Measurements from ENCODE around the gene CCDC86. TPM values are rescaled to one million over a fixed set of nuclear protein-coding genes. Genes with fewer than 3 reads are reported as not detected.

CCDC86 gene
- polyA plus RNA-seq, 2 of the 4 experiments (the other 2 are of a cell fraction): 42.8 to 71.1 TPM

DNA sequence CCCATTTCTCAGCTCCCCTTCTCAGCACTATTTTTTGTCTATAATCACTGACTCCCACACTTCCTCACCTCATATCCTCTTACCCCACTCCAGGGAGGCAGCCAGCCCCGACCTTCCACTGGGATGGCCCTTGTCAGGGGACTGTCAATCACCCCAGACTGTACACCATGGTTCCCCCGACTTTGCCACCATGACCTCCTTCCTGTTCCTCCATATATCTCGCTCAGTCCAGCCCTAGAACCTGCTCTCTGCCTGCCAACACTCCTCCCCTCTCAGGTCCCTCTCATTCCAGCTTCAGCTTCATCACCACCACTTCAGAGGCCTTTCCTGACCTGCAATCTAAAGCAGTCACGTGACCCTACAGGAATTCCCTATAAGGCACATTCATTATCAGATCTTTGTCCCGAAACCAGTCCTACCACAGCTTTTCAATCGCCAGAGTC is 48.0 kb downstream of the CCDC86 start:
- WGBS (ENCODE audit: missing lambda C conversion rate): 70% methylated on average over 6 of the region's 6 CpGs
- no peak overlapping the region for H3K27ac ChIP-seq
- ChIA-PET CTCF (interaction anchor here (0.8 to 7.7 kb wide), 9 partner anchors 9 to 114 kb away, joined by 3 to 109 read pairs (median 4); no protein-coding TSS in a partner anchor), POLR2A (interaction anchor here (0.7 kb wide), 1 partner anchor 115 kb away, joined by 3 read pairs; no protein-coding TSS in a partner anchor)
- no peak overlapping the region for H3K4me3 ChIP-seq
- no peaks in the 10 kb centered on the region for H3K4me1 ChIP-seq
- FAIRE-seq (no peak), ATAC-seq (no peak), DNase-seq (ENCODE audit: low read depth in 1 of 2, low spot score in 1 of 2) (no peak)
- no peak for TF ChIP-seq HOXB5 (CRISPR knock-in tag; IDR thresholded peaks at IDR 0.05)
- no peak for TF ChIP-seq SMC3 (IDR thresholded peaks at IDR 0.05)
- TF ChIP-seq HOXB13 (CRISPR knock-in tag; IDR thresholded peaks at IDR 0.05; ENCODE audit: low read depth): no peak
- no peak for TF ChIP-seq POLR2AphosphoS2 (conservative IDR thresholded peaks at IDR 0.05; ENCODE audit: low read length)
- TF ChIP-seq KDM5A (IDR thresholded peaks at IDR 0.05): no peak
- TF ChIP-seq, protein P1, sequence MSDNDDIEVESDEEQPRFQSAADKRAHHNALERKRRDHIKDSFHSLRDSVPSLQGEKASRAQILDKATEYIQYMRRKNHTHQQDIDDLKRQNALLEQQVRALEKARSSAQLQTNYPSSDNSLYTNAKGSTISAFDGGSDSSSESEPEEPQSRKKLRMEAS (IDR thresholded peaks at IDR 0.05): no peak
- H3K9me3 ChIP-seq: no peaks in the 10 kb centered on the region
- H3K4me2 ChIP-seq: no peak overlapping the region

DNA sequence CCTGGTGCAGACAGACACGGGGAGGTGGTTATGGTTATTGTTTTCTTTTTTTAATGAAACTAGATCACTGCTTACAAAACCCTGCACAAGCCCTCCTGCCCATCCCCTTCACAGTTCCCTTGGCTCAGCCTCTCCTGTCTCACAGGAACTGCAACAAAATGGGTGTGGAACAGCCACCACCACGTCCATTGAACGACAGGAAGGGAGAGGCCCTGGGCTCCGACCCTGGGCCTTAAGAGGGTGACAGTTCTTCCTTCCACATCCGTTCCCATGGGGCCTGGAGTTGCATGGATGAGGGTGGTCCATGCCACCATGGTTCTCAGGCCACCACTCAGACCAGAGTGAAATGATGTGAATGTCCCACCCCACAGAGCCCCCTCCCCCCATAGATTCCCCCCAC is 48.8 kb downstream of the CCDC86 start:
- H3K4me3 ChIP-seq: no peak overlapping the region
- CTCF ChIA-PET: interaction anchor here (1.3 to 7.7 kb wide), 4 partner anchors 10 to 79 kb away, joined by 3 to 109 read pairs (median 48); no protein-coding TSS in a partner anchor
- H3K9me3 ChIP-seq: no peaks in the 10 kb centered on the region
- H3K27ac ChIP-seq: no peak overlapping the region
- 95% methylated on average over 5 of the region's 5 CpGs for WGBS (ENCODE audit: missing lambda C conversion rate)
- DNase-seq (ENCODE audit: low read depth in 1 of 2, low spot score in 1 of 2) (no peak), FAIRE-seq (no peak), ATAC-seq (no peak)
- POLR2A ChIA-PET: no interaction called here
- no peak overlapping the region for H3K4me2 ChIP-seq
- TF ChIP-seq RAD21 (conservative IDR thresholded peaks at IDR 0.05 in 1 of 2, IDR thresholded peaks at IDR 0.05 in 1 of 2): no peak
- TF ChIP-seq, protein P2, sequence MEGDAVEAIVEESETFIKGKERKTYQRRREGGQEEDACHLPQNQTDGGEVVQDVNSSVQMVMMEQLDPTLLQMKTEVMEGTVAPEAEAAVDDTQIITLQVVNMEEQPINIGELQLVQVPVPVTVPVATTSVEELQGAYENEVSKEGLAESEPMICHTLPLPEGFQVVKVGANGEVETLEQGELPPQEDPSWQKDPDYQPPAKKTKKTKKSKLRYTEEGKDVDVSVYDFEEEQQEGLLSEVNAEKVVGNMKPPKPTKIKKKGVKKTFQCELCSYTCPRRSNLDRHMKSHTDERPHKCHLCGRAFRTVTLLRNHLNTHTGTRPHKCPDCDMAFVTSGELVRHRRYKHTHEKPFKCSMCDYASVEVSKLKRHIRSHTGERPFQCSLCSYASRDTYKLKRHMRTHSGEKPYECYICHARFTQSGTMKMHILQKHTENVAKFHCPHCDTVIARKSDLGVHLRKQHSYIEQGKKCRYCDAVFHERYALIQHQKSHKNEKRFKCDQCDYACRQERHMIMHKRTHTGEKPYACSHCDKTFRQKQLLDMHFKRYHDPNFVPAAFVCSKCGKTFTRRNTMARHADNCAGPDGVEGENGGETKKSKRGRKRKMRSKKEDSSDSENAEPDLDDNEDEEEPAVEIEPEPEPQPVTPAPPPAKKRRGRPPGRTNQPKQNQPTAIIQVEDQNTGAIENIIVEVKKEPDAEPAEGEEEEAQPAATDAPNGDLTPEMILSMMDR (IDR thresholded peaks at IDR 0.05): no peak
- no peak for TF ChIP-seq RARB (CRISPR knock-in tag; IDR thresholded peaks at IDR 0.05)
- TF ChIP-seq ZNF302 (CRISPR knock-in tag; IDR thresholded peaks at IDR 0.05): no peak
- TF ChIP-seq, protein P3, sequence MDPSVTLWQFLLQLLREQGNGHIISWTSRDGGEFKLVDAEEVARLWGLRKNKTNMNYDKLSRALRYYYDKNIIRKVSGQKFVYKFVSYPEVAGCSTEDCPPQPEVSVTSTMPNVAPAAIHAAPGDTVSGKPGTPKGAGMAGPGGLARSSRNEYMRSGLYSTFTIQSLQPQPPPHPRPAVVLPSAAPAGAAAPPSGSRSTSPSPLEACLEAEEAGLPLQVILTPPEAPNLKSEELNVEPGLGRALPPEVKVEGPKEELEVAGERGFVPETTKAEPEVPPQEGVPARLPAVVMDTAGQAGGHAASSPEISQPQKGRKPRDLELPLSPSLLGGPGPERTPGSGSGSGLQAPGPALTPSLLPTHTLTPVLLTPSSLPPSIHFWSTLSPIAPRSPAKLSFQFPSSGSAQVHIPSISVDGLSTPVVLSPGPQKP (IDR thresholded peaks at IDR 0.05; ENCODE audit: low read depth, low read length): no peak
- H3K4me1 ChIP-seq: no peaks in the 10 kb centered on the region

DNA sequence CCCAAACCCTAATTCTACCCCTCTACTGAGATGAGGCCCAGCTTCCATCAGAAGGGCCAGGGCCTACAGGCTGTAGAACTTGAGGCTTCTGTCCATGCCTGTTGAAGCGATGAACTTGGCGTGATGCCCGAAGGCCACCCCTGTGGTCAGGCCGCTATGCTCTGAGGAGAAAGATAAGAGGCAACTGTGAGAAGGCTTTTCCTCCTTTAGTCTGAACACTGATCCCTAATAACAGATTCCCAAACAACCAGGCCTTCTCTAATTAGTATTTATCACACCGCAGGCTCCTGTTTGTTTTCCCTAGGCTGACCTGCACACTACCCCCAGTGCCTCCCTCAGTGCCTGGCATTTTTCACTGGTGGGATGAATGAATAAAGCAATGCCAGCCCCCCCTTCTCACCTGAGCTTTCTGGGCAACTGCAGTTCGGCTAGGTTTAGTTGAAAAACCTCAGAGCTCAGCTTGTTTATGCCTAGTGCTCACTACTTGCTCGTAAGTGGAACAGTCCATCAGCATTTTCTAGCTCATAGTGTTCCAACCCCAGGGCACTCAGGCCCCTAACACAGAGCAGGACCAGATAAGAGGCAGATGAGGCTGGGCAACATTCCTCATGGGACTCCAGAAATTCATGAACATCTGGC is 49.3 kb downstream of the CCDC86 start:
- Histone ChIP-seq H3K9me3 (no peaks in the 10 kb centered on the region), H3K27ac (no peak overlapping the region), H3K4me3 (no peak overlapping the region), H3K4me1 (no peaks in the 10 kb centered on the region), H3K4me2 (no peak overlapping the region)
- ATAC-seq: no peak
- 92% methylated on average over 7 of the region's 7 CpGs for WGBS (ENCODE audit: missing lambda C conversion rate)
- POLR2A ChIA-PET: no interaction called here
- CTCF ChIA-PET: interaction anchor here (0.9 to 7.7 kb wide), 6 partner anchors 10 to 116 kb away, joined by 3 to 109 read pairs (median 6); partner anchors contain the start of gene ZP1
- TF ChIP-seq RCOR1 (IDR thresholded peaks at IDR 0.05; ENCODE audit: low read depth, low read length) (no peak), KDM5A (IDR thresholded peaks at IDR 0.05) (no peak), HEYL (CRISPR knock-in tag; IDR thresholded peaks at IDR 0.05) (no peak)
- TF ChIP-seq, protein P4, sequence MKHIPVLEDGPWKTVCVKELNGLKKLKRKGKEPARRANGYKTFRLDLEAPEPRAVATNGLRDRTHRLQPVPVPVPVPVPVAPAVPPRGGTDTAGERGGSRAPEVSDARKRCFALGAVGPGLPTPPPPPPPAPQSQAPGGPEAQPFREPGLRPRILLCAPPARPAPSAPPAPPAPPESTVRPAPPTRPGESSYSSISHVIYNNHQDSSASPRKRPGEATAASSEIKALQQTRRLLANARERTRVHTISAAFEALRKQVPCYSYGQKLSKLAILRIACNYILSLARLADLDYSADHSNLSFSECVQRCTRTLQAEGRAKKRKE (CRISPR knock-in tag; IDR thresholded peaks at IDR 0.05; ENCODE audit: low read depth): no peak
- TF ChIP-seq, protein P5, sequence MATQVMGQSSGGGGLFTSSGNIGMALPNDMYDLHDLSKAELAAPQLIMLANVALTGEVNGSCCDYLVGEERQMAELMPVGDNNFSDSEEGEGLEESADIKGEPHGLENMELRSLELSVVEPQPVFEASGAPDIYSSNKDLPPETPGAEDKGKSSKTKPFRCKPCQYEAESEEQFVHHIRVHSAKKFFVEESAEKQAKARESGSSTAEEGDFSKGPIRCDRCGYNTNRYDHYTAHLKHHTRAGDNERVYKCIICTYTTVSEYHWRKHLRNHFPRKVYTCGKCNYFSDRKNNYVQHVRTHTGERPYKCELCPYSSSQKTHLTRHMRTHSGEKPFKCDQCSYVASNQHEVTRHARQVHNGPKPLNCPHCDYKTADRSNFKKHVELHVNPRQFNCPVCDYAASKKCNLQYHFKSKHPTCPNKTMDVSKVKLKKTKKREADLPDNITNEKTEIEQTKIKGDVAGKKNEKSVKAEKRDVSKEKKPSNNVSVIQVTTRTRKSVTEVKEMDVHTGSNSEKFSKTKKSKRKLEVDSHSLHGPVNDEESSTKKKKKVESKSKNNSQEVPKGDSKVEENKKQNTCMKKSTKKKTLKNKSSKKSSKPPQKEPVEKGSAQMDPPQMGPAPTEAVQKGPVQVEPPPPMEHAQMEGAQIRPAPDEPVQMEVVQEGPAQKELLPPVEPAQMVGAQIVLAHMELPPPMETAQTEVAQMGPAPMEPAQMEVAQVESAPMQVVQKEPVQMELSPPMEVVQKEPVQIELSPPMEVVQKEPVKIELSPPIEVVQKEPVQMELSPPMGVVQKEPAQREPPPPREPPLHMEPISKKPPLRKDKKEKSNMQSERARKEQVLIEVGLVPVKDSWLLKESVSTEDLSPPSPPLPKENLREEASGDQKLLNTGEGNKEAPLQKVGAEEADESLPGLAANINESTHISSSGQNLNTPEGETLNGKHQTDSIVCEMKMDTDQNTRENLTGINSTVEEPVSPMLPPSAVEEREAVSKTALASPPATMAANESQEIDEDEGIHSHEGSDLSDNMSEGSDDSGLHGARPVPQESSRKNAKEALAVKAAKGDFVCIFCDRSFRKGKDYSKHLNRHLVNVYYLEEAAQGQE (IDR thresholded peaks at IDR 0.05): no peak
- TF ChIP-seq, protein P6, sequence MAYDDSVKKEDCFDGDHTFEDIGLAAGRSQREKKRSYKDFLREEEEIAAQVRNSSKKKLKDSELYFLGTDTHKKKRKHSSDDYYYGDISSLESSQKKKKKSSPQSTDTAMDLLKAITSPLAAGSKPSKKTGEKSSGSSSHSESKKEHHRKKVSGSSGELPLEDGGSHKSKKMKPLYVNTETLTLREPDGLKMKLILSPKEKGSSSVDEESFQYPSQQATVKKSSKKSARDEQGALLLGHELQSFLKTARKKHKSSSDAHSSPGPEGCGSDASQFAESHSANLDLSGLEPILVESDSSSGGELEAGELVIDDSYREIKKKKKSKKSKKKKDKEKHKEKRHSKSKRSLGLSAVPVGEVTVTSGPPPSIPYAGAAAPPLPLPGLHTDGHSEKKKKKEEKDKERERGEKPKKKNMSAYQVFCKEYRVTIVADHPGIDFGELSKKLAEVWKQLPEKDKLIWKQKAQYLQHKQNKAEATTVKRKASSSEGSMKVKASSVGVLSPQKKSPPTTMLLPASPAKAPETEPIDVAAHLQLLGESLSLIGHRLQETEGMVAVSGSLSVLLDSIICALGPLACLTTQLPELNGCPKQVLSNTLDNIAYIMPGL (CRISPR knock-in tag; IDR thresholded peaks at IDR 0.05; ENCODE audit: borderline replicate concordance): no peak
- TF ChIP-seq, protein P7, sequence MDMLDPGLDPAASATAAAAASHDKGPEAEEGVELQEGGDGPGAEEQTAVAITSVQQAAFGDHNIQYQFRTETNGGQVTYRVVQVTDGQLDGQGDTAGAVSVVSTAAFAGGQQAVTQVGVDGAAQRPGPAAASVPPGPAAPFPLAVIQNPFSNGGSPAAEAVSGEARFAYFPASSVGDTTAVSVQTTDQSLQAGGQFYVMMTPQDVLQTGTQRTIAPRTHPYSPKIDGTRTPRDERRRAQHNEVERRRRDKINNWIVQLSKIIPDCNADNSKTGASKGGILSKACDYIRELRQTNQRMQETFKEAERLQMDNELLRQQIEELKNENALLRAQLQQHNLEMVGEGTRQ (IDR thresholded peaks at IDR 0.05): no peak
- no peak for FAIRE-seq
- DNase-seq (ENCODE audit: low read depth in 1 of 2, low spot score in 1 of 2): no peak
